Retinal pigment epithelial cell (primary cell): Measurements from ENCODE around the gene TPM2.
A peak's percentile ranks its signal among the peaks of the same experiment; 100 is the strongest.

ENCODE experiments used
- DNase-seq: peaks from one replicate; pipeline ENCODE4 v3.0.0-alpha.2; 2010; ENCODE audit warnings: low read depth
- H3K4me3 ChIP-seq: 2 replicates; pipeline ENCODE4 v1.5.1; 2011; ENCODE audit warnings: mild to moderate bottlenecking, low read length, control low read depth, moderate library complexity
- TF ChIP-seq, protein P1 (sequence below): conservative IDR thresholded peaks from 2 replicates; pipeline ENCODE4 v1.5.1; 2011; ENCODE audit warnings: low read depth, low read length, control low read depth, inconsistent platforms

Gene TPM2

DNA sequence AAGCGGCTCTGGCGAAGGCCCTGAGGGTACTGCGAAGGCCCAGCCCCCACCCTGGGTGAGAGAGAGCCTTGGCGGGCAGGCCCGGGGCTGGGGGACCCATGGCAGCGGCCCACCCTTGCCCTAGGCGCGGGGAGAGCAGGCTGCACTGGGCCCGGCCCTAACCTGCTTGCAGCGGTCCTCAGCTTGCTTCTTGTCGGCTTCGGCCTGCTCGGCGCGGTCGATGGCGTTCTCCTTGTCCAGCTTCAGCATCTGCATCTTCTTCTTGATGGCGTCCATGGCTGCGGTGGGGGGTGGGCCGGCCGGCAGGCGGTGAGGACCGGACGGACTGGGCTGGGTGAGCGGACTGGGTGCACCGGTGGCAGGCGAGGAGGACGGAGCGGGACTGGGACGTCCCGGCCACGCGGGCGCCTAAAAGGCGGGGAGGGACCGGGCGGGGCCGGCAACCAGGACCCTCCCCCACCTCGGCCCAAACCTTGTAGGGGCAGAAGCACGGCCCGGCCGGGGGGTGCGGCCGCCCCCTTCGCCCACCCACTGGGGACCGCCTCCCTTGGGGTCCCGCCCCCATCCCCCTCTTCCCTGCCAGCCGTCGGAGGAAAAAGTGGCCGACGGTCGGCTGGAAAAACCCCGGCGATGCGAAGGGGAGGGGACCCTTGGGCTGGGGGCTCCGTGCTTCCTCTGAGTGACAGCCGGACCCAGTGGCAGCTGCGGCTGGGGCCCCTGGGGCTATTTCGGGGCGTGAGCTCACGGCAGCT, at the start of gene TPM2:
TSS of gene TPM2 (minus strand) at position 384 of the 752 bp plus-strand sequence. CDS start at position 276, 108 bp downstream.
- peak within 1 kb of the TSS; percentile 81 for H3K4me3 ChIP-seq
- TF ChIP-seq, protein P1, sequence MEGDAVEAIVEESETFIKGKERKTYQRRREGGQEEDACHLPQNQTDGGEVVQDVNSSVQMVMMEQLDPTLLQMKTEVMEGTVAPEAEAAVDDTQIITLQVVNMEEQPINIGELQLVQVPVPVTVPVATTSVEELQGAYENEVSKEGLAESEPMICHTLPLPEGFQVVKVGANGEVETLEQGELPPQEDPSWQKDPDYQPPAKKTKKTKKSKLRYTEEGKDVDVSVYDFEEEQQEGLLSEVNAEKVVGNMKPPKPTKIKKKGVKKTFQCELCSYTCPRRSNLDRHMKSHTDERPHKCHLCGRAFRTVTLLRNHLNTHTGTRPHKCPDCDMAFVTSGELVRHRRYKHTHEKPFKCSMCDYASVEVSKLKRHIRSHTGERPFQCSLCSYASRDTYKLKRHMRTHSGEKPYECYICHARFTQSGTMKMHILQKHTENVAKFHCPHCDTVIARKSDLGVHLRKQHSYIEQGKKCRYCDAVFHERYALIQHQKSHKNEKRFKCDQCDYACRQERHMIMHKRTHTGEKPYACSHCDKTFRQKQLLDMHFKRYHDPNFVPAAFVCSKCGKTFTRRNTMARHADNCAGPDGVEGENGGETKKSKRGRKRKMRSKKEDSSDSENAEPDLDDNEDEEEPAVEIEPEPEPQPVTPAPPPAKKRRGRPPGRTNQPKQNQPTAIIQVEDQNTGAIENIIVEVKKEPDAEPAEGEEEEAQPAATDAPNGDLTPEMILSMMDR = no peak
- no peak for DNase-seq

DNA sequence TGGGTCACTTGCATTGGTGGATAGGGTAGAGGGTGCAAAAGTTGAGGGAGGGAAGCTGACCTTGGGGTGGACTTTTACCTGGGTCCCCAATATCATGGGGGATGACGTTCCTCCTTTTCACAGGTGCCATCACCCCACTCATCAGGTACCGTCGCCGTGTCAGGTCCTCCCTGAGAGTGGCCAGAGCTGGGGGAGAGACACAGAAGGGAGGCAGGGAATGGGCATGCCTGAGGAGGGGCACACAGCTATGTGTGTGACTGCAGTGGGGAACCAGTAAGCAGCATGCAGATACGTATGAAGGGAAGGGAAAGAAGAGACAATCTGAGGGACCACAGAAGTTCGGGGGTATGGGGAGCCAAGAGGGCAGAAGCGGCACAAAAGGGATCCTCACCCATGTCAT, 49.2 kb upstream of the TPM2 start:
- TF ChIP-seq, protein P1 = no peak

DNA sequence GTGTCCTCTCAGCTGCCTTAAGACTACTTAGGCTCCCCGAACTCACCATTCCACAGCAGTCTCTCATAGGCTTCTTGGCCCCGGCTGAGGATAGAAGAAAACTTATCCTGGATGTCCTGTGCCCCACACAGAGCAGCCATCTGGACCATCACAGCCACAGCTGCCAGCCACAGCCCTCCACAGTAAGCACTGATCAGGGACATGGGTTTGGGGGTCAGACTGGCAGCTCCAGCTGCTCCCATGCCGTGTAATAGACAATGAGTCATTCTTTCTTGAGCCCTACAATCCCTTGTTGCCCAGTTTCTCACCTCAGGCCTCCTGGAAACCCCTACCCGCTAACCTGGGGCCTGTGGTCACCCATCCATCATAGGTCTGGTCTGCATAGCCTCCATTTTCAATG, 48.5 kb upstream of the TPM2 start:
- DNase-seq = no peak
- TF ChIP-seq, protein P1 = no peak
- H3K4me3 ChIP-seq = no peak overlapping the region

More for the DNA sequence above, 49.2 kb upstream of the TPM2 start:
- H3K4me3 ChIP-seq = no peak overlapping the region
- no peak for DNase-seq

DNA sequence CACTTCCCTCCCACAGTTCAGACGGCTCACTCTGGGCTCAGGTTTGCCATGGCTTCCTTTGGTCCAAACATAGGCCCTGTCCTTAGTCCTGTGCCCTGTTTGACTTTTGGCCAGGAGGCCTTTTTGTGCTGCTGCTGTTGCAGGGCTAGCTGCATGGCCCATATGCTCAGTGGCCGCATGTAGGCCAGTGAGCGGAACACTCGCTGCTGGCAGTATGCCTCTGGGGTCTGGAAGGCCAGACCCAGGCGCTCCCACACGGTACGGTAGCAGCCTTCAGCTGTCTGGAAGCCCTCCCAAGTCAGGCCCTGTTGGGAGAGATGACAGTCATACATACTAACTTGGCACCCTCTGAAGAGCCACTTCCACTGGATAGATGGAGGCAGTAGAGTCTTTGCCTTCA, 47.4 kb upstream of the TPM2 start:
- no peak overlapping the region for H3K4me3 ChIP-seq
- no peak for DNase-seq
- TF ChIP-seq, protein P1 = no peak

DNA sequence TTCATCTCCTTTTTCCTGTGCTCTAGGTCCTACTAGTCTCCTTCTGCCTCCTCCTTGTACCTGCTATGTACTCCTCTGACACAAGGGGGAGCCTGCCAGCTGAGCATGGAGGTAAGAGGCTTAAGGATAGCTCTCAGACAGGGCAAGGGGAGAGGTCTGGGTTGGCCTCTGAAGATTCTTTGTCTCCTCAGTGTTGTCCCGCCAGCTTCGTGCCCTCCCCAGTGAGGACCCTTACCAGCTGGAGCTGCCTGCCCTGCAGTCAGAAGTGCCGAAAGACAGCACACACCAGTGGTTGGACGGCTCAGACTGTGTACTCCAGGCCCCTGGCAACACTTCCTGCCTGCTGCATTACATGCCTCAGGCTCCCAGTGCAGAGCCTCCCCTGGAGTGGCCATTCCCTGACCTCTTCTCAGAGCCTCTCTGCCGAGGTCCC, 46.5 kb upstream of the TPM2 start:
- no peak for DNase-seq
- TF ChIP-seq, protein P1 = peak; percentile 98
- H3K4me3 ChIP-seq = no peak overlapping the region

DNA sequence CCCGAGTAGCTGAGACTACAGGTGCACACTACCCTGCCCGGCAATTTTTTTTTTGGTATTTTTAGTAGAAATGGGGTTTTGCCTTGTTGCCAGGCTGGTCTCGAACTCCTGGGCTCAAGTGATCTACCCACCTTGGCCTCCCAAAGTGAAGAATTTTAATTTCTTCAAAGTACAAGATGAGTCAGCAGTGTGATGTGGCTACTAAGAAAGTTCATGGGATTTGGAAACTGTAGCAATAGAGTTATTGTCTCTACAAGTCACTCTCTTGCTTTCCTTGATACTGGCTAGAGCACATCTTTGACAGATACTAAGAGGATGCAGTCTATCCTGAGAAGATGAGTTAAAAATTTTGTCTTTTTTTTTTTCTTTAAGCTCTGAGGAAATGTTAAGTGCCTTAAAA, 44.4 kb upstream of the TPM2 start:
- no peak overlapping the region for H3K4me3 ChIP-seq
- no peak for DNase-seq
- TF ChIP-seq, protein P1 = no peak

DNA sequence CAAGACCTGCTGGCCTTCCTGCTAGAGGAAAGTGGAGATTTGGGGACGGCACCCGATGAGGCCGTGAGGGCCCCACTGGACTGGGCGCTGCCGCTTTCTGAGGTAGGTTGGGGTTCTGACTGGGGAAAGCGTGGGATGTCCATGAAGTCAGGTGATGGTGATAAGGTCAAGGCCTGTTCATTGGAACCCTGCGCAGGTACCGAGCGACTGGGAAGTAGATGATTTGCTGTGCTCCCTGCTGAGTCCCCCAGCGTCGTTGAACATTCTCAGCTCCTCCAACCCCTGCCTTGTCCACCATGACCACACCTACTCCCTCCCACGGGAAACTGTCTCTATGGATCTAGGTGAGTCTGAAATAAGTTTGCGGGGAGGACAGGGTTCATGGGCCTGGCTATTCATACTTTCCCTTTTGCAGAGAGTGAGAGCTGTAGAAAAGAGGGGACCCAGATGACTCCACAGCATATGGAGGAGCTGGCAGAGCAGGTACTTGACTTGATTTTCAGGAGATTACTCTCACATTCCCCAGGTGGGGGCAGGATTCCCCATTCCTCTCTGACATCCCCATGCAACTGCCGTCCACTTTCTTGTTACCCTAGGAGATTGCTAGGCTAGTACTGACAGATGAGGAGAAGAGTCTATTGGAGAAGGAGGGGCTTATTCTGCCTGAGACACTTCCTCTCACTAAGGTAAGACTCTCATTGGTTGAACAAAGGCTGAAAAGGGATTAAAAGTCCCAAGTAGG, 43.2 kb upstream of the TPM2 start:
- TF ChIP-seq, protein P1 = no peak
- no peak for DNase-seq
- peak overlapping the region; percentile 68 for H3K4me3 ChIP-seq
